Measurements from ENCODE around the gene AHCYL2. TPM values are rescaled to one million over a fixed set of nuclear protein-coding genes. Genes with fewer than 3 reads are reported as not detected.
A peak's percentile ranks its signal among the peaks of the same experiment; 100 is the strongest.

AHCYL2 gene
- total and polyA plus RNA-seq, 2 experiments from 2014 or later = 1.9 to 8.9 TPM

- Histone ChIP-seq H3K4me2 (ENCODE audit: unreplicated experiment) (no peak overlapping the region), H3K79me2 (ENCODE audit: insufficient read depth) (no peaks in the 10 kb centered on the region), H3K9me3 (ENCODE audit: low read depth) (no peaks in the 10 kb centered on the region), H3K27ac (no peak overlapping the region), H3K27me3 (replicated peaks; ENCODE audit: insufficient read depth) (no peaks in the 10 kb centered on the region), H3K4me3 (no peak overlapping the region), H3K9me2 (ENCODE audit: insufficient read depth) (no peaks in the 10 kb centered on the region), H3K4me1 (ENCODE audit: insufficient read depth) (no peaks in the 10 kb centered on the region), H3K9ac (no peak overlapping the region), H3F3A (ENCODE audit: insufficient read depth) (no peaks in the 10 kb centered on the region), H3K36me3 (ENCODE audit: low read depth) (no peaks in the 10 kb centered on the region), H4K20me1 (ENCODE audit: insufficient read depth) (no peaks in the 10 kb centered on the region), H2AFZ (no peak overlapping the region)
- WGBS, 2 experiments (ENCODE audit: low coverage in 1 of 2, low lambda C conversion rate in 2 of 2, missing lambda C conversion rate in 2 of 2) = 96 to 99% methylated on average over 3 of the region's 3 CpGs
- in situ Hi-C loops (cut with MboI) = no loop called here
- TF ChIP-seq EZH2phosphoT487 (IDR thresholded peaks at IDR 0.05; ENCODE audit: insufficient read depth, low read depth) (no peak), EZH2 (IDR thresholded peaks at IDR 0.05; ENCODE audit: insufficient read depth, poor library complexity, severe bottlenecking) (no peak)
- DNase-seq = no peak
These were observed 45.2 kb downstream of the AHCYL2 start for GRCh38 chr7:129270077-129270476.

DNA sequence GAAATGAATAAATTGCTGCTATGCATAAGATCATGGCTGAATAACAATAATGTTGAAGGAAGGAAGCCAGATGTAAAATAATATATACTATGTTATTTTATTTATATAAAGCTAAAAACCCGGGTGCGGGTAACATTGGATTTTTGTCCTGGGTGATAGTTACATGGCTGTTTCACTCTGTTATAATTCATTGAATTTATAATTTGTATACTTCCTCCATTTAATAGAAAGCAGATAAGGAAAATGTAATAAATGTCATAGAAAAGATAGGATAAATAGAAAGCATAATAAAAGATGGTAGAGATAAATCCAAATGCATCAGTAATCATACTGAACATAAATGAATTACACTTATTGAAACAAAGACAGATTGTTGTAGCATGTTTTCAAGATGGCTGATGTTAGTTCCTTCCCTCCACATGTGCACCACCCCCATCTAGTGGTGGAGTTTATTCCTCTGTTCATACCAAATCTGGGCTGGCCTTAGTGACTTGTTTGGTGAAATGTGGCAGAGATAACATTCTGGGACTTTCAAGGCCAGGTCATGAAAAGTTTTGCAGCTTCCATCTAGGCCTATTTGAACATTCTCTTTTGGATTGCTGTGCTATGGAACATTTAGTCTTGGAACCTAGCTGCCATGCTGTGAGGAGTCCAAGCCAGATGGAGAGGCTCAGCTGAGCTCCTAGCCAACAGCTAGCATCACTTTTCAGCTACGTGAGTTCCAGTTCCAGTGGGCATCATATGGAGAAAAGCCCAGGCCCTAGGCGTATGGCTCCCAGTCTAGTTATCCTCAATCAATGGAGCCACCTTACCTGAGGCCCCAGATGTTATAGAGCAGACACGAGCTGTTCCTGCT, 46.9 kb downstream of the AHCYL2 start:
- Histone ChIP-seq H3K36me3 (ENCODE audit: low read depth) (no peaks in the 10 kb centered on the region), H3K4me1 (ENCODE audit: insufficient read depth) (no peaks in the 10 kb centered on the region), H3K27me3 (replicated peaks; ENCODE audit: insufficient read depth) (no peaks in the 10 kb centered on the region), H3K79me2 (ENCODE audit: insufficient read depth) (no peaks in the 10 kb centered on the region), H2AFZ (peak overlapping the region; percentile 53; the same call in 1 of the 2 replicates), H3K4me2 (ENCODE audit: unreplicated experiment) (no peak overlapping the region), H3K4me3 (no peak overlapping the region), H3K27ac (no peak overlapping the region), H3K9me3 (ENCODE audit: low read depth) (no peaks in the 10 kb centered on the region), H3K9me2 (ENCODE audit: insufficient read depth) (no peaks in the 10 kb centered on the region), H3F3A (ENCODE audit: insufficient read depth) (no peaks in the 10 kb centered on the region), H3K9ac (no peak overlapping the region), H4K20me1 (ENCODE audit: insufficient read depth) (no peaks in the 10 kb centered on the region)
- no peak for TF ChIP-seq EZH2 (IDR thresholded peaks at IDR 0.05; ENCODE audit: insufficient read depth, poor library complexity, severe bottlenecking)
- TF ChIP-seq EZH2phosphoT487 (IDR thresholded peaks at IDR 0.05; ENCODE audit: insufficient read depth, low read depth) = no peak
- peak; percentile 64 for DNase-seq
- in situ Hi-C loops (cut with MboI) = no loop called here
- 48 to 55% methylated on average over 5 of the region's 5 CpGs for WGBS, 2 experiments (ENCODE audit: low coverage in 1 of 2, low lambda C conversion rate in 2 of 2, missing lambda C conversion rate in 2 of 2)

DNA sequence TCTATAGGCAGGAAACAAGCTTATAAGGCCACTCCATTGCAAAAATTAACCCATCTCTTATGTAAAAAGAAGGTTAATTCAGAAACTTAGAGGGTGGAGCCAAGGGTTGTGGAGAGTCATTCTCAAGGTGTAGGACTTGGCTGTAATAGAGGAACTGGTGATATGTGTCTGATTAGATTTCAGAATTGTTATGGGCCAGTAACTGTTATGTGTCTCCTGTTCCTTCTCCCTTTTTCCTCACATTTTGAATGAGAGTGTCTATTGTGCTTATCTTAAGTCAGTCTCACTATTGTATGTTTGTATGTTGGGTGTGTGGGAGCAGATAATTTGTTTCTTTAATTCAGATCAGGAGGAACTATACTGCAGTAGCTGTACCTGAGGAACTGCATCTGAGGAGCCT, 49.1 kb downstream of the AHCYL2 start:
- no peaks in the 10 kb centered on the region for H3K4me1 ChIP-seq (ENCODE audit: insufficient read depth)
- H3K4me2 ChIP-seq (ENCODE audit: unreplicated experiment) = no peak overlapping the region
- no peak overlapping the region for H2AFZ ChIP-seq
- H3K9me2 ChIP-seq (ENCODE audit: insufficient read depth) = no peaks in the 10 kb centered on the region
- no peak for TF ChIP-seq EZH2 (IDR thresholded peaks at IDR 0.05; ENCODE audit: insufficient read depth, poor library complexity, severe bottlenecking)
- TF ChIP-seq EZH2phosphoT487 (IDR thresholded peaks at IDR 0.05; ENCODE audit: insufficient read depth, low read depth) = no peak
- no peaks in the 10 kb centered on the region for H3K9me3 ChIP-seq (ENCODE audit: low read depth)
- no peak for DNase-seq
- no peak overlapping the region for H3K27ac ChIP-seq
- in situ Hi-C loops (cut with MboI) = no loop called here
- H3K4me3 ChIP-seq = no peak overlapping the region
- H3F3A ChIP-seq (ENCODE audit: insufficient read depth) = no peaks in the 10 kb centered on the region
- no peaks in the 10 kb centered on the region for H3K27me3 ChIP-seq (replicated peaks; ENCODE audit: insufficient read depth)
- H4K20me1 ChIP-seq (ENCODE audit: insufficient read depth) = no peaks in the 10 kb centered on the region
- H3K9ac ChIP-seq = no peak overlapping the region
- no peaks in the 10 kb centered on the region for H3K79me2 ChIP-seq (ENCODE audit: insufficient read depth)
- H3K36me3 ChIP-seq (ENCODE audit: low read depth) = no peaks in the 10 kb centered on the region

- Histone ChIP-seq H3K9me2 (ENCODE audit: insufficient read depth) (no peaks in the 10 kb centered on the region), H3K27me3 (replicated peaks; ENCODE audit: insufficient read depth) (no peaks in the 10 kb centered on the region), H3F3A (ENCODE audit: insufficient read depth) (no peaks in the 10 kb centered on the region), H3K4me3 (no peak overlapping the region), H3K27ac (no peak overlapping the region), H3K4me2 (ENCODE audit: unreplicated experiment) (no peak overlapping the region), H3K9ac (no peak overlapping the region), H3K79me2 (ENCODE audit: insufficient read depth) (no peaks in the 10 kb centered on the region), H2AFZ (no peak overlapping the region), H3K9me3 (ENCODE audit: low read depth) (no peaks in the 10 kb centered on the region), H3K36me3 (ENCODE audit: low read depth) (no peaks in the 10 kb centered on the region), H3K4me1 (ENCODE audit: insufficient read depth) (no peaks in the 10 kb centered on the region), H4K20me1 (ENCODE audit: insufficient read depth) (no peaks in the 10 kb centered on the region)
- in situ Hi-C loops (cut with MboI) = no loop called here
- no peak for DNase-seq
- WGBS, 2 experiments (ENCODE audit: low coverage in 1 of 2, low lambda C conversion rate in 2 of 2, missing lambda C conversion rate in 2 of 2) = 55 to 59% methylated on average over 7 of the region's 7 CpGs
- no peak for TF ChIP-seq EZH2phosphoT487 (IDR thresholded peaks at IDR 0.05; ENCODE audit: insufficient read depth, low read depth)
- no peak for TF ChIP-seq EZH2 (IDR thresholded peaks at IDR 0.05; ENCODE audit: insufficient read depth, poor library complexity, severe bottlenecking)
These were observed 52.8 kb downstream of the AHCYL2 start for GRCh38 chr7:129277629-129278028.

Measured in GM23248 (cell line).